LNCAP (cell line): Measurements from ENCODE around the gene SOS1.

Source experiments
- TF ChIP-seq, protein P1 (sequence below): fragments of 450-650 bp; IDR thresholded peaks from 2 replicates; pipeline ENCODE4 v1.5.1; 2017; ENCODE audit warnings: mild to moderate bottlenecking

Gene SOS1

GRCh38 chr2:39120521-39120770, 405 bp downstream of the SOS1 start:
- TF ChIP-seq, protein P1, sequence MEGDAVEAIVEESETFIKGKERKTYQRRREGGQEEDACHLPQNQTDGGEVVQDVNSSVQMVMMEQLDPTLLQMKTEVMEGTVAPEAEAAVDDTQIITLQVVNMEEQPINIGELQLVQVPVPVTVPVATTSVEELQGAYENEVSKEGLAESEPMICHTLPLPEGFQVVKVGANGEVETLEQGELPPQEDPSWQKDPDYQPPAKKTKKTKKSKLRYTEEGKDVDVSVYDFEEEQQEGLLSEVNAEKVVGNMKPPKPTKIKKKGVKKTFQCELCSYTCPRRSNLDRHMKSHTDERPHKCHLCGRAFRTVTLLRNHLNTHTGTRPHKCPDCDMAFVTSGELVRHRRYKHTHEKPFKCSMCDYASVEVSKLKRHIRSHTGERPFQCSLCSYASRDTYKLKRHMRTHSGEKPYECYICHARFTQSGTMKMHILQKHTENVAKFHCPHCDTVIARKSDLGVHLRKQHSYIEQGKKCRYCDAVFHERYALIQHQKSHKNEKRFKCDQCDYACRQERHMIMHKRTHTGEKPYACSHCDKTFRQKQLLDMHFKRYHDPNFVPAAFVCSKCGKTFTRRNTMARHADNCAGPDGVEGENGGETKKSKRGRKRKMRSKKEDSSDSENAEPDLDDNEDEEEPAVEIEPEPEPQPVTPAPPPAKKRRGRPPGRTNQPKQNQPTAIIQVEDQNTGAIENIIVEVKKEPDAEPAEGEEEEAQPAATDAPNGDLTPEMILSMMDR = no peak

- TF ChIP-seq, protein P1 = peak; percentile 33; the same call in 1 of the 2 replicates
Measured at GRCh38 chr2:39119732-39120520, 925 bp downstream of the SOS1 start.

- TF ChIP-seq, protein P1 = no peak
Measured at GRCh38 chr2:39118786-39119499, 1.9 kb downstream of the SOS1 start.

DNA sequence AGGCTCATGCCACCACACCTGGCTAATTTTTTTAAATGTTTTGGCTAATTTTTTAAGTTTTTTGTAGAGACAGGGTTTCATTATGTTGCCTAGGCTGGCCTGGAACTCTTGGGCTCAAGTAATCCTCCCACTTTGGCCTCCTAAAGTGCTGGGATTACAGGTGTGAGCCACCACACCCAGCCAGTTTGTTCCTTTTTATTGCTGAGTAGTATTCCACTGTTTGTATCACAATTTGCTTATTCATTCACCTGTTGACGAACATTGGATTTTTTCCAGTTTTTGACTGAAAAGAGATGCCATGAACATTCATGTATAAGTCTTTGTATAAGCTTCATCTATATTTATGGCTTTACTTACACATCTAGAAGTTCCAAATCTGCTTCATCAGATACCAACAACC, 5.3 kb downstream of the SOS1 start:
- TF ChIP-seq, protein P1 = no peak

- TF ChIP-seq, protein P1 = no peak
Measured at GRCh38 chr2:39114771-39115170, 6.1 kb downstream of the SOS1 start.

GRCh38 chr2:39109537-39109936, 11.3 kb downstream of the SOS1 start:
- TF ChIP-seq, protein P1 = no peak

GRCh38 chr2:39108377-39108776, 12.5 kb downstream of the SOS1 start:
- TF ChIP-seq, protein P1 = no peak
